HG03342 (cell line): ENCODE data around the gene ZMIZ1.
"Not testable (repeated sequence)": the region's sequence is repeated elsewhere in the genome, so short reads cannot be mapped to it uniquely, and the experiment has no call there.

Experiments used
- ATAC-seq: cut with Tn5 transposase; IDR thresholded peaks from one replicate; pipeline ENCODE4 v1.9.1; 2021; ENCODE audit warnings: mild to moderate bottlenecking, moderate library complexity; ENCODE audit not compliant: unreplicated experiment

ZMIZ1 gene

DNA sequence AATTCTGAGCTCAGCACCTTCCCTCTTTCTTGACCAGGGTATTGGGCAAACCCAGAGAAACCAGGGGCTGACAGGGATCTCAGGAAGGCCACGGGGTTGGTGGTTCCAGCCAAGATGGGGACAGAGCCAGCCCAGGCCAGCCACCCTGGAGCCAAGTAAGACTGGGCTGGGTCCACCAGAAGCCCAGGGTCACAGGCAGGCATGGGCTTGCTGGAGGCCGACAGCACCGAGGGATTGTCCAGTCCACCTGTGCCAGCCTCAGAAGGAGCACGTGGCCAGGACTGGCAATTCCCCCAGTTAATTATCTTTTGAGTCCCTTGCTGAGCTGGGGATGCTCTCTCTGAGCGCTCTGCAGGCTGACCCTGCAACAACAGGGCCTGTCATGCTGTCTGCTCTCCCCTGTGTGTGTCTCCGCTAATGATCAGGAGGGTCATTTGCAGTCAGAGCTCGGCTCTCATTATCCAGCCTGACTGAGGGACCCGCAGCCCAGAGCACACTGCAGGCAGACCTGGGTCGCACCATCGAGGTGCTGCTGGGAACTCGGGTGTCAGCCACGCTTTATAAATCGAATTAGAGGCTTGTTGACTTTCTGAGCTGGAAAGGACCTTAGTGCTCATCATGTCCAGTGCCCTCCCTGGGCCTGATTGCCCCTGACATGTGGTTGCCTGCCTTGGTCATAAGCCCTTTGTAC lies 209.0 kb downstream of the ZMIZ1 start:
- no peak for ATAC-seq

DNA sequence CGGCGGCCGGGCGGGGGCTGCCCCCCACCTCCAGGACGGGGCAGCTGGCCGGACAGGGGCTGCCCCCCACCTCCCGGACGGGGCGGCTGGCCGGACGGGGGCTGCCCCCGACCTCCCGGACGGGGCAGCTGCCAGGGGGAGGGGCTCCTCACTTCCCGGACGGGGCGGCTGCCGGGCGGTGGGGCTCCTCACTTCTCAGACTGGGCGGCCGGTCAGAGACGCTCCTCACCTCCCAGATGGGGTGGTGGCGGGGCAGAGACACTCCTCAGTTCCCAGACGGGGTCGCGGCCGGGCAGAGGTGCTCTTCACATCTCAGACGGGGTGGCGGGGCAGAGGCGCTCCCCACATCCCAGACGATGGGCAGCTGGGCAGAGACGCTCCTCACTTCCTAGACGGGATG lies 210.3 kb downstream of the ZMIZ1 start:
- ATAC-seq, result not testable (repeated sequence)

- no peak for ATAC-seq
Observed at GRCh38 chr10:79280956-79281355, 212.2 kb downstream of the ZMIZ1 start.

- ATAC-seq, result no peak
Observed at GRCh38 chr10:79282388-79282787, 213.6 kb downstream of the ZMIZ1 start.

GRCh38 chr10:79283616-79284015 lies 214.8 kb downstream of the ZMIZ1 start:
- ATAC-seq, result no peak

DNA sequence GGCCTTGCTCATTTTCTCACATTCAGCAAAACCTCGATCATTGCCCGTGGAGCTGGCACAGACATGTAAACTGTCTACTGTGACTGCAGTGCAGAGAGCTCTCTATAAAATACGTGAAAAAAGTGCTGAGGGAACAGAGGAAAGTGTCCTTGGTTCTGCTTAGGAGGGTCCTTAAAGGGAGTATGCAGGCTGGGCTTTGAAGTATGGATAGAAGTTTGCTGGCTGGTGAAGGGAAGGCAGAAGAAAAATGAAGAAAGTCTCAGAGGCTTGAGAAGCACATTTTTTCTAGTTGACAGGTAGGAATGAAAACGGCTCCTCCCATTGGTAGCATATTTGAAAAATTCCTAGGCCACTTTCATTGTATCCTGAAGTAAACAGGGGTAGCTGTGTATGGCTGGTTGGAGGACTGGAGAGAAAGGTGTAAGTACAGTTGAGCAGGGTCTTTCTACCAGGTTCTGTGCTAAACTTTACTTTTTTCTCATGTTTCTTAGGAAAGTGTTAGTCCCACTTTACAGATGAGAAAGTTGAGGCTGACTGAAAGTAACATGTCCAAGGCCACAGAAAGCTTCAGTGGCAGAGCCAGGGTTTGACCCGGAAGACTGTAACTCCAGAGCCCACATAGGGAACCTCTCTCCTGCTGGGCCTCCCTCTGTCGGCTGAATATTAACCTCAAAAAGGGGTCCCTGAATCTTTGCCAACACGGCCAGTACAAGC lies 215.5 kb downstream of the ZMIZ1 start:
- ATAC-seq, result no peak

- ATAC-seq, result peak; percentile 61
Observed at GRCh38 chr10:79285315-79286197, 216.8 kb downstream of the ZMIZ1 start.

DNA sequence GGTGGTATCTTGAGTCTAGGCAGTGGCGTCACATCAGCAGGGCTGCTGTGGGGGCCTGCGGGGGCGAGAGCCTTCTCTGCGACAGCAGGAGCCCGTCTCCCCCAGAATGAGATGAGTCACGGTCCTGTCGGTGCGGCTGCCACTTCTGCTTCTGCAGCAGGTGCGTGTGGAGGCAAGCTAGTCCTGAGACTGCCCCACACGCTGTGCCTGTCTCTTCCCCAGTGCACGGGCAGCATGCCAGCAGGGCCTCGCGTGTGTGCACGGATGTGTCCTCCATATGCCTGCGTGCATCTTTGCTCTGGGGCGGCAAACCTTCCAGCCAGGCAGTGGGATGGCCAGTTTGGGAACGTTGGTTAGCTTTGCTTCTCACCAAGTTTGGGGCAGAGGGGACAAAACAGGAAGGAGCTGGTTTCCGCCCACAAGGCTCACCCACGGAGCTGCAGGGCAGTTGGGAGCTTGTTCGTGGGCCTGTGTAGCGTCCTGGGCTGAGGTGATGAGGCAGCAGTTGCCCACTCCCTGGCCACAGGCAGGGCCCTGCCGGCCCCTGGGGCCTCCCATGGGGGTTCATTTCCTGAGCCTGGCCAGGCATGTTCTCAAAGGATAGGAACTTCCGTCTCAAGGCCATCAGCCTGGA lies 217.7 kb downstream of the ZMIZ1 start:
- ATAC-seq, result peak; percentile 90

GRCh38 chr10:79287973-79288723 lies 219.4 kb downstream of the ZMIZ1 start:
- no peak for ATAC-seq

DNA sequence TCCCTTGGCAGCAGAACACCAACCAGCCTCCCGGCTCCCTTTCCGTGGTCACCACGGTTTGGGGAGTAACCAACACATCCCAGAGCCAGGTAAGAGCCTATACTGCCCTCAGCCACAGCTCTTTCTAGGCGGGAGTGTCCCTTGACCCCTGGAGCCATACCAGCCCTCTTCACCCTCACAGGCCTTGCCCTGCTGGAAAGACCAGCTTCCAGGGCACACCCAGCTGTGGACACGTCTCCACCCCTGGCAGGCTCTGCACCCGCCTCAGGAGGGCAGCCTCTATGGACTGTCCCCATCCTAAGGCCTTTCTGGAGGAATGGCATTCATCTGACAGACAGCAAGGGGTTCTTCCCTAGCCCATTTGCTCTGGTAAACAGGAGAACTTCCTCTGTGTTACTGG lies 221.0 kb downstream of the ZMIZ1 start:
- no peak for ATAC-seq

- ATAC-seq, result no peak
Observed at GRCh38 chr10:79292026-79292766, 223.4 kb downstream of the ZMIZ1 start.

- no peak for ATAC-seq
Observed at GRCh38 chr10:79292891-79293746, 224.4 kb downstream of the ZMIZ1 start.

- ATAC-seq, result no peak
Observed at GRCh38 chr10:79293841-79294581, 225.2 kb downstream of the ZMIZ1 start.

- no peak for ATAC-seq
Observed at GRCh38 chr10:79295563-79295962, 226.8 kb downstream of the ZMIZ1 start.

DNA sequence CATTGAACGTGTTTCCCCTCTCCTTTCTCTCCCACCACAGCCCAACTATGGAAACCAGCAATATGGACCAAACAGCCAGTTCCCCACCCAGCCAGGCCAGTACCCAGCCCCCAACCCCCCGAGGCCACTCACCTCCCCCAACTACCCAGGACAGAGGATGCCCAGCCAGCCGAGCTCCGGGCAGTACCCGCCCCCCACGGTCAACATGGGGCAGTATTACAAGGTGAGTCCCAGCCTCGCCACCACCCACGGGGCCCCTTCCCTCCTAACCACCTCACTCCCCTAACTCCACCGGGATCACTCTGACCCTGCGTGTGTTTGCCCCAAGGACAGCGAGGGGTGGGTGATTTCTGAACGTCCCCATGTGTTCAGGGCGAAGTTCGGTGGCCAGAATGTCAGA lies 227.7 kb downstream of the ZMIZ1 start:
- ATAC-seq, result no peak

- ATAC-seq, result no peak
Observed at GRCh38 chr10:79298403-79299244, 229.9 kb downstream of the ZMIZ1 start.
